Small intestine (tissue), 7 donors: ENCODE data around the gene RARRES1. TPM values are rescaled to one million over a fixed set of nuclear protein-coding genes. Genes with fewer than 3 reads are reported as not detected.

Source experiments
- DNase-seq, 2 donors: peaks; one replicate each; pipeline versions ENCODE4 v3.0.0 to v3.0.0-alpha.2; 2013
- FAIRE-seq: peaks from 2 replicates; lab custom pipeline; 2012; peaks lifted over from hg19 to GRCh38; lab: Jason Lieb, UNC
- H3K27ac ChIP-seq, 3 donors: one replicate each; pipeline ENCODE4 v1.5.1; 2013; ENCODE audit warnings: low read length in 2 of 3, mild to moderate bottlenecking in 2 of 3, control low read depth in 1 of 3, inconsistent platforms in 1 of 3, low read depth in 1 of 3, moderate library complexity in 1 of 3
- H3K27me3 ChIP-seq, 3 donors: one replicate each; pipeline ENCODE4 v1.6.1; 2013; ENCODE audit warnings: low read length in 3 of 3, inconsistent platforms in 1 of 3; ENCODE audit not compliant: control insufficient read depth in 3 of 3, insufficient read depth in 3 of 3
- H3K36me3 ChIP-seq, 3 donors: one replicate each; pipeline ENCODE4 v1.6.1; 2013; ENCODE audit warnings: low read length in 3 of 3, inconsistent platforms in 1 of 3, low read depth in 1 of 3, mild to moderate bottlenecking in 1 of 3, moderate library complexity in 1 of 3; ENCODE audit not compliant: control insufficient read depth in 3 of 3, insufficient read depth in 2 of 3
- H3K4me1 ChIP-seq, 3 donors: one replicate each; pipeline ENCODE4 v1.6.1; 2013; ENCODE audit warnings: low read length in 2 of 3, inconsistent platforms in 1 of 3, low read depth in 1 of 3, mild to moderate bottlenecking in 1 of 3, moderate library complexity in 1 of 3; ENCODE audit not compliant: control insufficient read depth in 3 of 3, insufficient read depth in 2 of 3
- H3K4me3 ChIP-seq, 3 donors: one replicate each; pipeline ENCODE4 v1.5.1; 2013; ENCODE audit warnings: low read length in 3 of 3, control low read depth in 1 of 3, inconsistent platforms in 1 of 3, low read depth in 1 of 3, mild to moderate bottlenecking in 1 of 3, moderate library complexity in 1 of 3
- H3K9me3 ChIP-seq, 2 donors: one replicate each; pipeline ENCODE4 v1.6.1; 2013; ENCODE audit warnings: low read depth in 1 of 2, low read length in 1 of 2; ENCODE audit not compliant: control insufficient read depth in 2 of 2, insufficient read depth in 1 of 2
- WGBS, 3 donors: extraction: QIAGEN DNeasy Blood & Tissue Kit; methylation state at CpG; one replicate each; pipeline ENCODE4 v1.1.7; 2013; 5-methylcytosine and 5-hydroxymethylcytosine counted together
- polyA plus RNA-seq, 4 donors: library from polyadenylated mRNA; stranded (reverse) in 3 of 4; unstranded in 1 of 4; fragments of 200-250 nt in 3 of 4; fragments of 120-200 nt in 1 of 4; gene quantifications; one replicate each; pipeline versions ENCODE4 v1.2.1 to v1.2.3, GENCODE V29; 2013
- donor health status: healthy with polysubstance abuse.
- donor health status: control.
- donor health status: control.
- donor health status: Bipolar disorder and iron deficiency.
- donor health status: healthy.

Gene RARRES1
- polyA plus RNA-seq, 4 donors, result 0.89 to 165 (median 16.9) TPM

DNA sequence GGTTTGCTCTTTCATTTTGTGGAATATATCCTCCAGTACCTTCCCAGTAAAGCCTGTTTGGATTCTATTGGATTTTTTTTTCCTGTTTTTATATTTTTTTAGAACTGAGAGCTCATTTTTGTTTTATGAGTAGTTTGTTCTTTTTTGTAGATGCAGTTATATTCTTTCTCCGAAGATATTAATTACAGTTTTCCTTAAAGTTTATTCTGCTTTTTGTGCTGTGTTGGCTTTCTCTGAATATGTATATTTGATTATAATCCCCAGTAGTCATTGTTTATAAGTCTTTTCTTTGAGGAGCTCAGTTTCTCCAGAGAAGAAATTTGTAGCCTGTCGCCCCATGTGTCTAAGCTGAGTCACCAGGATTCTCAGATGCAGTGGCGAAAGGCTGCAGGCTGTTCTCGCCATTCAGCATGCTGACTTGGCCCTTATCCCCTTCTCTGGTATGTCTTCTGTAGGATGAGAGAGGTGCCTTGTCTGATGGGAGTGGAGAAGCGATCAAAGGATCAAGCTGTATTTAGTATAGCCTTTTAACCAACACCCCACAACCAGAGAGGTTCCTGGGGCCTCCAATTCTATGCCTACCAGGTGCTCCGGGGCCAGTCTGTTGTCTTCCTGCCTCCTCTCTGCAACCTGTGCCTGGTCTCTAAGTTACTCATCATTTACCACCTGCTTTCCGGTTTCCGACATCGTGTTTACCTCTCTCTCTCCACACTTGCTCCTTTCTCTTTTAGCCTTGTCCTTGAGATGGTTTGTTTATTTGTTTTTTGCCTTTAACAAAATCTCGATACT is 37.9 kb upstream of the RARRES1 start:
- Histone ChIP-seq H3K36me3 (peaks cover 0 to 3% (median 0%) of the 10 kb centered on the region in 3 donors), H3K27ac (peak overlapping the region in 2 of 3 donors; percentile 64 to 81), H3K4me3 (no peak overlapping the region), H3K4me1 (peaks cover 0 to 30% (median 0%) of the 10 kb centered on the region in 3 donors), H3K9me3 (no peaks in the 10 kb centered on the region), H3K27me3 (no peaks in the 10 kb centered on the region)
- FAIRE-seq (no peak), DNase-seq (no peak)
- 79 to 89% (median 89%) methylated on average over 10 of the region's 10 CpGs for WGBS, 3 donors

DNA sequence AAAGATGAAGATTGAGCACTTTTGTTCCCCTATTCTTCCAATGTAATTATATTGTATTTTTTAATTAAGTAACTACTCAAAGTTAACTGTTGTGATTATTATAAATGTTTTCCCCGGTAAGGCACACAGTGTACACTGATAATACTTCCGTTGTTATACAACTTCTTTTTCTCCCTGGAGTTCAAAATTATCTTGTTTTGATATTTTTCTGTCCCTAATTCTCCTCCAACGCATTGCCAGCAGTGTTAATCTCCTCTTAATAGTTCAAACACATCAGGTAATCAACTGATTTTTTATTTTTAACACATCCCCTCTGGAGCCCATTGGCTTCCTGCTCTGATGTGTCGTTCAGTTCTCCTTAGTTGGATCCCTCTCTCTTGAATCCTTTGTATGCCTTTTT is 37.3 kb upstream of the RARRES1 start:
- Histone ChIP-seq H3K4me3 (no peak overlapping the region), H3K27ac (peak overlapping the region in 2 of 3 donors; percentile 55 to 64), H3K27me3 (no peaks in the 10 kb centered on the region), H3K4me1 (peaks cover 0 to 30% (median 0%) of the 10 kb centered on the region in 3 donors), H3K36me3 (peaks cover 0 to 3% (median 0%) of the 10 kb centered on the region in 3 donors), H3K9me3 (no peaks in the 10 kb centered on the region)
- 40 to 53% (median 51%) methylated on average over 4 of the region's 4 CpGs for WGBS, 3 donors
- FAIRE-seq (no peak), DNase-seq (no peak)

DNA sequence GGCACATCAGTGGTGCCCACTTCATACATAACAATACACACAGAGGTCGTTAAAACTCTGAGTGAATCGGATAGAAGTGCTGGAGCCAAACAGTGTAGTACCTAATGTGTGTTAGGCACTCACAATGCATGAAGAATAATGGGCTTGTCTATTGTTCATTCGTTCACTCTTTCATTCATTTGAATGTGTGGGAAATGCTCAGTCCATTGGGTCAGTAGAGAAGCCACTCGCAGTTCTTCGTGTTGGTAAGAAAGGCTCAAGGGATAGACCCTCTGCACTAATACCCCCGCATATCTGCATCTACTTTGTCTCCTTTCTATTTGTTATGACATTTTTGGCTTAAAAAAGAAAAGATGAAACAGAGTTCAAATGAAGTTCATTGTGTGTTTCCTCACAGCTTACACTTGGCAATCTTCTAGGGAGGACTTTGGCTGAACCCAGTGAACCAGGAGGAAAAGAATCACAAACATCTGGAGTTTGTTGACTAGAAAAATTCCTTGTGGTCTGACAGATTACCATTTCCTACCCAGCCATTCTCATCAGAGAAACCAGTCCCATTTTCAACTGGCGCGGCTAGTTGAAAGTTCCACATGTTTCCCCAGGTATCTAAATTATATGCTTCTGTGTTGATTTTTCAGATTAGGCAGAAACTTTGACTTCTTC is 36.8 kb upstream of the RARRES1 start:
- no peaks in the 10 kb centered on the region for H3K27me3 ChIP-seq
- FAIRE-seq, result no peak
- DNase-seq, result peak; percentile 9 to 67
- H3K4me3 ChIP-seq, result no peak overlapping the region
- H3K36me3 ChIP-seq, result peaks cover 0 to 3% (median 0%) of the 10 kb centered on the region in 3 donors
- peaks cover 0 to 28% (median 0%) of the 10 kb centered on the region in 3 donors for H3K4me1 ChIP-seq
- no peaks in the 10 kb centered on the region for H3K9me3 ChIP-seq
- 52 to 78% (median 65%) methylated on average over 8 of the region's 8 CpGs for WGBS, 3 donors
- H3K27ac ChIP-seq, result peak overlapping the region in 2 of 3 donors; percentile 67 to 79

DNA sequence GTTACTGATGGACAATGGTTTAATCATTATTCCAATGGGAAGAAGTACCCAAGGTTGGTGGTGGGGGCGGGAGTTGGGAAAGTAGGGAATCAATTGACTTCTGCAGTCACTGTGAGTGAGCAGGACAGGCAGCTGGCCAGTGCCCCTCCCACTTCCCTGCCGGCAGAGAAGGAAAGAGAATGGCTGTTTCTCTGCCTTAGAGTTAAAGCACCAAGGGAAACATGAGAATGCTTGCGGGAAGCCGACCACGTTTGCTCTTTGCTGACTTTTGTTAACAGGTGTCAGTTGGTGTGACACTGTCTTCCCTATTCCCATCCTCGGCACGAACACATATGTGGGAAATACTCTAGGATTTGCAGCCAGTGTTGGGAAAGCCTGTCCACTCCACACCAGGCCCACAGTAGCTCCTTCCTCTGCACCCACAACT is 36.1 kb upstream of the RARRES1 start:
- no peak overlapping the region for H3K4me3 ChIP-seq
- FAIRE-seq, result no peak
- peaks cover 0 to 3% (median 0%) of the 10 kb centered on the region in 3 donors for H3K36me3 ChIP-seq
- no peaks in the 10 kb centered on the region for H3K9me3 ChIP-seq
- DNase-seq, result peak; percentile 6 to 50
- peak overlapping the region; percentile 6 to 79 (median 67) for H3K27ac ChIP-seq
- peaks cover 0 to 22% (median 0%) of the 10 kb centered on the region in 3 donors for H3K4me1 ChIP-seq
- 17 to 31% (median 25%) methylated on average over 7 of the region's 7 CpGs for WGBS, 3 donors
- no peaks in the 10 kb centered on the region for H3K27me3 ChIP-seq

DNA sequence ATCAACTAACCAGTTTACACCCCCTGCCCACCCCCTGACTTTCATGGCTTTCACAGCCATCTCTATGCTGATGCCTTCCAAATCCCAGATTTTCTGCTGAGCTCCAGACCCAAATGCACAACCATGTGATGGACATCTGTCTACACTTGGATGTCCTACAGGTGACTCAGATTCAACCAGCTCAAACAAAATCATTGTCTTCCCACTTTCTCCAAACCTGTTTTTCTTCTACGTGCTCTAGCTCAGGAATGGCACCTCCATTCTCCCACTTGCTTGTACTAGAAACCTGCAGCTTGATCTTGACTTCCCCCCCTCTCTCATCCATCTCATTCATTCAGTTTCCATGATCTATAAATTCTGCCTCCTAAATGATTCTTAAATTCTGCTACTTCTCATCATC is 34.1 kb upstream of the RARRES1 start:
- Histone ChIP-seq H3K4me3 (no peak overlapping the region), H3K36me3 (peaks cover 0 to 3% (median 0%) of the 10 kb centered on the region in 3 donors), H3K27me3 (no peaks in the 10 kb centered on the region), H3K9me3 (no peaks in the 10 kb centered on the region), H3K27ac (no peak overlapping the region), H3K4me1 (peaks cover 0 to 22% (median 0%) of the 10 kb centered on the region in 3 donors)
- no peak for DNase-seq
- WGBS, 3 donors, result 82 to 95% (median 87%) methylated on average over 1 of the region's 1 CpG
- no peak for FAIRE-seq

DNA sequence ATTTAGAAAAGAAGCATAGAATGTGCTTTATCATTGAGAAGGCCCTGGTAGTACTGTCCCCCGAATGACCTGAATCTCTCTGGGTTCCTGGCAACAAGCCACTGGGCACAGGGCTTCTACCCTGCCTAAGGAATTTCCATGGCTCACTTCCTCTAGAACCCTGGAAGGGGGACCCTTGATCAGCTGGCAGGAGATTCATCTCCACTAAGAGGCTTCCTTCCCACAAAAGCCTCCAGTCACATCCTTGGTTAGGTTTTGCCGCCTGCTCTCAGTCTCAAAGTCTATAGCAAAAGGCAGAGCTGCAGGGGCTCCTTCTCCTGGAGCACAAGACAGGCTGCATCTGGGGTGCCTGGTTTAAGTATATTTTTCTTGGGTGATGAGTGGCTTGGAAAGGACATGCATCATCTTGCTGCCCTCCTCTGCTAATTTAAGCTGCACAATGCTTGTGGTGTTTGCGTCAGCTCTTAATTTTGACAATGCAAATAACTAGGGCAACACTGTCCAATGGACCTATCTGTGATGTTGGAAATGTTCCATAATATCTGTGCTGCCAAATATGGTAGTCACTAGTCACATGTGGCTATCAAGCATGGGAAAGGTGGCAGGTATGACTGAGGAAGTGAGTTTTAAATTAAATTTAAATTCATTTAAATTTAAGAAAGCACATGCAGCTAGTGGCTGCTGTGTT is 33.4 kb upstream of the RARRES1 start:
- H3K9me3 ChIP-seq, result no peaks in the 10 kb centered on the region
- H3K4me3 ChIP-seq, result no peak overlapping the region
- 83 to 94% (median 90%) methylated on average over 3 of the region's 3 CpGs for WGBS, 3 donors
- H3K36me3 ChIP-seq, result peaks cover 0 to 3% (median 0%) of the 10 kb centered on the region in 3 donors
- H3K27ac ChIP-seq, result no peak overlapping the region
- no peak for DNase-seq
- no peak for FAIRE-seq
- no peaks in the 10 kb centered on the region for H3K27me3 ChIP-seq
- H3K4me1 ChIP-seq, result peaks cover 0 to 22% (median 0%) of the 10 kb centered on the region in 3 donors

DNA sequence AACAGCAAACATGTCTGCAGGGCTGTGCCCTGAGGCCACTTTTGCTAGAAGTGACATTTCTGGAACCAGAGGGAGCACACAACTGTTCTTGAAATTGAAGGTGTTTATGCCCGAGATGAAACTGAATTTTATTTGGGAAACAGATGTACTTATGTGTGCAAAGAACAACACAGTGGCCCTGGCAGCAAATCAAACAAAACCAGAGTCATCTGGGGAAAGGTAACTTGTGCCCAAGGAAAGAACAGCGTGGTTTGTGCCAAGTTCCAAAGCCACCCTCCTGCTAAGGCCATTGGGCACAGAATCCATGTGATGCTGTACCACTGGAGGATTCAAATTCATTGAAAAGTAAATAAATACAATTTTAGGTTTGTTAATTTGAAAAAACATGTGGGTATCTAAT is 31.2 kb upstream of the RARRES1 start:
- 56 to 84% (median 58%) methylated on average over 2 of the region's 2 CpGs for WGBS, 3 donors
- DNase-seq, result no peak
- no peaks in the 10 kb centered on the region for H3K9me3 ChIP-seq
- H3K4me3 ChIP-seq, result no peak overlapping the region
- peaks cover 0 to 5% (median 0%) of the 10 kb centered on the region in 3 donors for H3K4me1 ChIP-seq
- no peak for FAIRE-seq
- H3K27me3 ChIP-seq, result no peaks in the 10 kb centered on the region
- peak overlapping the region in 1 of 3 donors; percentile 45 for H3K27ac ChIP-seq
- H3K36me3 ChIP-seq, result peaks cover 0 to 5% (median 0%) of the 10 kb centered on the region in 3 donors

DNA sequence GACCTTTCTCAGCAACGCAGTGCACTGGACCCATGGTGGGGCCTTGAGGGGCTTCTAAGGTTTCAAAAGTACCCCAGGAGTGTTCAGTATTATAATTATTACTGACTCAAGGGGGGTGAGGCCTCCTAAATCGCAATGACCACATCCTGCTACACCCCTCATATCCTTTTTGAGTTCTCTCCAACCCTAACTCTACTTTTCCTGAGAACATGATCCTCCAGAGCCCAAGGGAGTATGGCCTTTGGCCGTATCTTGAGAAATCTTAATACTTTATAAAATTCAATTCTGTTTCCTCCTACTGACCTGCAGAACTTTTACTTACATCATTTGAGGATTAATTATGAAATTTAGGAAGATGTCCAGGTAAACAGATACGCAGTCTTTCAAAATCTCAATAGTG is 30.4 kb upstream of the RARRES1 start:
- H3K4me1 ChIP-seq, result no peaks in the 10 kb centered on the region
- H3K9me3 ChIP-seq, result no peaks in the 10 kb centered on the region
- H3K27me3 ChIP-seq, result no peaks in the 10 kb centered on the region
- H3K27ac ChIP-seq, result no peak overlapping the region
- DNase-seq, result no peak
- peaks cover 0 to 5% (median 0%) of the 10 kb centered on the region in 3 donors for H3K36me3 ChIP-seq
- H3K4me3 ChIP-seq, result no peak overlapping the region
- WGBS, 3 donors, result 82 to 93% (median 85%) methylated on average over 4 of the region's 4 CpGs
- no peak for FAIRE-seq
